H1 (cell line): Measurements from ENCODE around the gene ATP4A. TPM values are rescaled to one million over a fixed set of nuclear protein-coding genes. Genes with fewer than 3 reads are reported as not detected.

Experiments used
- CTCF ChIA-PET: fragments of 300-600 bp; sonication (Branson Sonifier 250); formaldehyde crosslinking; loops from one replicate; lab custom pipeline; 2021; ENCODE audit not compliant: partially characterized antibody; lab: Charles Lee
- POLR2A ChIA-PET: fragments of 300-600 bp; sonication (Branson Sonifier 250); formaldehyde crosslinking; loops from one replicate; lab custom pipeline; 2021; ENCODE audit warnings: inconsistent platforms; ENCODE audit not compliant: partially characterized antibody; lab: Charles Lee
- DNase-seq, 2 experiments: peaks; one replicate each; pipeline versions ENCODE4 v3.0.0 to v3.0.0-alpha.2; 2010 to 2022; ENCODE audit warnings: low spot score in 2 of 2, low read depth in 1 of 2, mixed read lengths in 1 of 2
- FAIRE-seq: peaks from 2 replicates; lab custom pipeline; 2011; peaks lifted over from hg19 to GRCh38; lab: Jason Lieb, UNC
- H2AFZ ChIP-seq: 2 replicates; pipeline ENCODE4 v1.8.1; 2012; ENCODE audit warnings: low read length, inconsistent platforms
- H2AK5ac ChIP-seq: 2 replicates; pipeline ENCODE4 v1.6.1; 2013; ENCODE audit warnings: low read depth, low read length
- H2BK120ac ChIP-seq: replicated peaks from 2 replicates; pipeline ENCODE3; 2013; ENCODE audit warnings: low read depth, low read length, inconsistent platforms
- H2BK12ac ChIP-seq: 2 replicates; pipeline ENCODE4 v1.6.1; 2013; ENCODE audit warnings: low read depth, low read length
- H2BK15ac ChIP-seq: 2 replicates; pipeline ENCODE4 v1.6.1; 2013; ENCODE audit warnings: low read length
- H2BK20ac ChIP-seq: 2 replicates; pipeline ENCODE4 v1.6.1; 2013; ENCODE audit warnings: low read length
- H2BK5ac ChIP-seq: 2 replicates; pipeline ENCODE4 v1.6.1; 2013; ENCODE audit warnings: low read depth, low read length
- H3K14ac ChIP-seq: 2 replicates; pipeline ENCODE4 v1.6.1; 2013; ENCODE audit warnings: inconsistent platforms; ENCODE audit not compliant: insufficient read length
- H3K18ac ChIP-seq: 2 replicates; pipeline ENCODE4 v1.6.1; 2013; ENCODE audit warnings: low read length; ENCODE audit errors: extremely low read depth
- H3K23ac ChIP-seq: 2 replicates; pipeline ENCODE4 v1.6.1; 2013; ENCODE audit warnings: inconsistent platforms; ENCODE audit not compliant: insufficient read length
- H3K23me2 ChIP-seq: 2 replicates; pipeline ENCODE4 v1.6.1; 2013; ENCODE audit warnings: low read depth, low read length
- H3K27ac ChIP-seq: 2 replicates; pipeline ENCODE4 v1.6.1; 2011; ENCODE audit warnings: low read depth, low read length, inconsistent platforms
- H3K27me3 ChIP-seq, 4 experiments: replicated peaks in 1 of 4; 1 replicate in 1 of 4; 2 replicates in 3 of 4; pipeline versions ENCODE4 v1.6.1 to v1.8.1; 2011 to 2013; ENCODE audit warnings: low read length in 3 of 4, mild to moderate bottlenecking in 3 of 4, inconsistent platforms in 2 of 4, mixed read lengths in 2 of 4, moderate library complexity in 1 of 4; ENCODE audit not compliant: control insufficient read depth in 3 of 4, insufficient read depth in 3 of 4; ENCODE audit errors: extremely low read depth in 1 of 4
- H3K36me3 ChIP-seq, 4 experiments: 2 replicates each; pipeline versions ENCODE4 v1.6.1 to v1.8.1; 2011 to 2013; ENCODE audit warnings: mild to moderate bottlenecking in 4 of 4, low read length in 3 of 4, moderate library complexity in 2 of 4, control low read depth in 1 of 4, inconsistent platforms in 1 of 4; ENCODE audit not compliant: insufficient read depth in 4 of 4, control insufficient read depth in 2 of 4
- H3K4ac ChIP-seq: replicated peaks from 2 replicates; pipeline ENCODE3; 2013; ENCODE audit warnings: low read length, low read depth, mixed read lengths, inconsistent platforms; ENCODE audit not compliant: insufficient read length
- H3K4me1 ChIP-seq, 4 experiments: replicated peaks in 1 of 4; 1 replicate in 1 of 4; 2 replicates in 3 of 4; pipeline versions ENCODE4 v1.6.1 to v1.8.1; 2011 to 2013; ENCODE audit warnings: low read length in 3 of 4, inconsistent platforms in 2 of 4, mixed read lengths in 1 of 4; ENCODE audit not compliant: insufficient read depth in 4 of 4, control insufficient read depth in 3 of 4
- H3K4me2 ChIP-seq, 2 experiments: 2 replicates each; pipeline versions ENCODE4 v1.6.1 to v1.8.1; 2011 to 2013; ENCODE audit warnings: low read depth in 2 of 2, low read length in 2 of 2, control low read depth in 1 of 2, inconsistent platforms in 1 of 2, mild to moderate bottlenecking in 1 of 2; ENCODE audit not compliant: insufficient read depth in 1 of 2
- H3K4me3 ChIP-seq, 4 experiments: fragments of 200-600, 300-600 bp in 1 of 4; sonication (generic), shearing (Covaris generic), sonication (Bioruptor Twin) in 1 of 4; 2 replicates each; pipeline versions ENCODE4 v1.5.1 to v1.8.1; 2011 to 2016; ENCODE audit warnings: low read length in 4 of 4, low read depth in 3 of 4, control low read depth in 2 of 4, inconsistent platforms in 2 of 4, mild to moderate bottlenecking in 2 of 4, mixed read lengths in 1 of 4, moderate library complexity in 1 of 4; ENCODE audit not compliant: insufficient read depth in 2 of 4; ENCODE audit errors: extremely low read depth in 1 of 4
- H3K56ac ChIP-seq: replicated peaks from 2 replicates; pipeline ENCODE3; 2013; ENCODE audit warnings: low read depth, mild to moderate bottlenecking, mixed read lengths, low read length, inconsistent platforms; ENCODE audit not compliant: insufficient read length
- H3K79me1 ChIP-seq: 2 replicates; pipeline ENCODE4 v1.6.1; 2013; ENCODE audit warnings: low read depth, low read length, control low read depth
- H3K79me2 ChIP-seq, 2 experiments: 2 replicates each; pipeline versions ENCODE4 v1.6.1 to v1.8.1; 2012 to 2013; ENCODE audit warnings: low read length in 2 of 2, mild to moderate bottlenecking in 2 of 2, inconsistent platforms in 1 of 2; ENCODE audit not compliant: insufficient read depth in 2 of 2, control insufficient read depth in 1 of 2
- H3K9ac ChIP-seq, 4 experiments: replicated peaks in 1 of 4; 1 replicate in 1 of 4; 2 replicates in 3 of 4; pipeline versions ENCODE4 v1.6.1 to v1.8.1; 2011 to 2013; ENCODE audit warnings: low read depth in 3 of 4, low read length in 3 of 4, control low read depth in 2 of 4, mild to moderate bottlenecking in 2 of 4, moderate library complexity in 2 of 4, inconsistent platforms in 1 of 4; ENCODE audit errors: extremely low read depth in 1 of 4
- H3K9me3 ChIP-seq, 2 experiments: 2 replicates each; pipeline versions ENCODE4 v1.6.1 to v1.8.1; 2012 to 2013; ENCODE audit warnings: mild to moderate bottlenecking in 2 of 2, moderate library complexity in 2 of 2, control low read depth in 1 of 2, inconsistent platforms in 1 of 2, low read depth in 1 of 2, low read length in 1 of 2, mixed read lengths in 1 of 2; ENCODE audit not compliant: insufficient read depth in 2 of 2
- H4K20me1 ChIP-seq, 2 experiments: replicated peaks in 1 of 2; 2 replicates each; pipeline versions ENCODE3 to v1.8.1; 2011 to 2013; ENCODE audit warnings: inconsistent platforms in 2 of 2, low read length in 2 of 2, mild to moderate bottlenecking in 1 of 2; ENCODE audit not compliant: insufficient read depth in 2 of 2, control insufficient read depth in 1 of 2
- H4K5ac ChIP-seq: 2 replicates; pipeline ENCODE4 v1.6.1; 2013; ENCODE audit warnings: low read length, low read depth, mixed read lengths, inconsistent platforms; ENCODE audit not compliant: insufficient read length
- H4K8ac ChIP-seq: 2 replicates; pipeline ENCODE4 v1.8.0; 2013; ENCODE audit warnings: mild to moderate bottlenecking, moderate library complexity, low read length, inconsistent platforms; ENCODE audit not compliant: insufficient read depth; ENCODE audit errors: extremely low read depth
- H4K91ac ChIP-seq: replicated peaks from 2 replicates; pipeline ENCODE3; 2013; ENCODE audit warnings: low read length, mixed read lengths, inconsistent platforms; ENCODE audit not compliant: insufficient read length
- CBX8 ChIP-seq: fragments of 300-800, 300-1000 bp; sonication (generic); IDR thresholded peaks from 2 replicates; pipeline ENCODE4 v1.7.1; 2016; ENCODE audit warnings: low read depth, low read length, borderline replicate concordance
- RAD21 ChIP-seq, 2 experiments: IDR thresholded peaks in 1 of 2; conservative IDR thresholded peaks in 1 of 2; 2 replicates each; pipeline ENCODE4 v1.6.1; 2011; ENCODE audit warnings: low read depth in 2 of 2, low read length in 2 of 2, improper control_type of control experiment in 1 of 2, inconsistent platforms in 1 of 2, mild to moderate bottlenecking in 1 of 2, moderate library complexity in 1 of 2
- TBP ChIP-seq: IDR thresholded peaks from 2 replicates; pipeline ENCODE4 v1.6.1; 2011; ENCODE audit warnings: low read depth, low read length, improper control_type of control experiment
- WGBS, 2 experiments: shearing (Covaris generic) in 1 of 2; methylation state at CpG; one replicate each; pipeline versions ENCODE4 v1.1.6 to v1.1.7; 2013 to 2015; ENCODE audit warnings: low lambda C conversion rate in 2 of 2, mixed read lengths in 2 of 2, inconsistent platforms in 1 of 2, low coverage in 1 of 2, missing lambda C conversion rate in 1 of 2; ENCODE audit not compliant: insufficient replicate concordance in 2 of 2, insufficient coverage in 1 of 2, insufficient read length in 1 of 2; ENCODE audit errors: extremely low coverage in 1 of 2, missing lambda C conversion rate in 1 of 2; 5-methylcytosine and 5-hydroxymethylcytosine counted together
- polyA plus RNA-seq, 7 experiments: library from polyadenylated mRNA; depleted of rRNA in 3 of 7; stranded (reverse) in 5 of 7; unstranded in 2 of 7; fragments of >200 nt in 5 of 7; fragments of 200-250 nt in 2 of 7; gene quantifications; 1 replicate in 5 of 7; 2 replicates in 1 of 7; 4 replicates in 1 of 7; pipeline versions ENCODE4 v1.2.1 to v1.2.3, GENCODE V29; 2011 to 2013; ENCODE audit warnings: missing spikeins in 2 of 7, mixed read lengths in 2 of 7
- total RNA-seq: library from RNA; stranded (reverse); fragmentation: NEBNext Ultra II Directional; extraction: Animal tissue kit (Norgen Biotek cat#: 25700); gene quantifications from 2 replicates; pipeline ENCODE4 v1.2.1, GENCODE V29; 2021

The ATP4A gene
- total and polyA plus RNA-seq, 2 of the 8 experiments (the other 6 are each of a cell fraction or from before 2014, with no cell fraction given) = 0.50 to 1.2 TPM

DNA sequence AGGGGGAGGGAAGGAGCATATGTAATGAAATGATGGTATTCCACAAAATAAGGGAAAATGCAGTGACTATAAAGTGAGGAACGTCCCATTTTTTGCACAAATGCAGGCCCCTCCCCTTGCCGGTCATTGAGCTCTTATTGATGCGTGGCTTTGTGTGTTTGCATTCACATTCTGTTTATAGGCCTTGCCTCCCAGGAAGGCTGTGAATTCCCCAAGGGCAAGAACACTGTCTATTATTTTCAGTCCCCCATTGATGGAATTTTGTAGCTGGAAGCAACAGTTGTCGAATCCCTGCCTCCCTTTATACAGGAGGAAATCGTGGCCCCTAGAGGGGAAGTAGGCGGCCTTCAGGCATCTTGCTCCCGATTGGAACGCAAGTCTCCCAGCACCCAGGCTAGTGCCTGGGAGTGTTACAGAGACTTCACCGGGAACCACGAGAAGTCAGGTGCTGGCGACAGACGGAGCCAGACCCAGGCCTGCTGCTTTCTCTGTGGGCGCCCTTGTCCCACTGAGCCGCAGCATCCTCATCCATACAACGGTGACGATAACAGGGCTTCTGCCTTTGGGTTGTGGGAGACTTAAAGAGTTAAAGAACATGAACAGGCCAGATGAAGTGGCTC lies 42.2 kb downstream of the ATP4A start:
- H3K23ac ChIP-seq = no peak overlapping the region
- H4K8ac ChIP-seq = no peak overlapping the region
- H3K56ac ChIP-seq = no peak overlapping the region
- H2BK15ac ChIP-seq = 0 out of 2 replicates have a peak overlapping the region, but pooled peaks have one; percentile 40
- CTCF ChIA-PET = interaction anchor here (1.0 to 2.0 kb wide), 4 partner anchors 9 to 27 kb away, joined by 3 to 6 read pairs (median 3); no protein-coding TSS in a partner anchor
- no peak overlapping the region for H2BK5ac ChIP-seq
- no peak overlapping the region for H3K9ac ChIP-seq
- DNase-seq = no peak
- POLR2A ChIA-PET = interaction anchor here (0.9 to 2.7 kb wide), 5 partner anchors 8 to 27 kb away, joined by 3 to 28 read pairs (median 4); no protein-coding TSS in a partner anchor
- no peaks in the 10 kb centered on the region for H4K20me1 ChIP-seq
- H2AK5ac ChIP-seq = no peak overlapping the region
- peaks cover 0 to 3% (median 0%) of the 10 kb centered on the region in 4 experiments; a peak in 2 of 7 replicates for H3K27me3 ChIP-seq
- no peaks in the 10 kb centered on the region; the same call in 1 of the 2 replicates for H3K79me1 ChIP-seq
- no peak overlapping the region for H3K14ac ChIP-seq
- TF ChIP-seq RAD21 (IDR thresholded peaks at IDR 0.05 in 1 of 2, conservative IDR thresholded peaks at IDR 0.05 in 1 of 2; ENCODE audit: low read depth in 2 of 2, low read length in 2 of 2) = 0 out of 4 replicates have a peak, but pooled peaks of 1 of the 2 experiments have one; percentile 13
- no peak for TF ChIP-seq CBX8
- peak; percentile 32; the same call in 1 of the 2 replicates for TF ChIP-seq TBP
- TF ChIP-seq, all 59 proteins: peak for 2
- Histone ChIP-seq H3K4me3 (no peak overlapping the region), H2BK20ac (no peak overlapping the region), H3K79me2 (no peaks in the 10 kb centered on the region), H3K4me2 (peak overlapping the region in 1 of 2 experiments; percentile 31; a peak in 1 of 4 replicates), H4K5ac (no peak overlapping the region), H2BK120ac (no peak overlapping the region), H3K27ac (no peak overlapping the region), H3K9me3 (no peaks in the 10 kb centered on the region), H3K18ac (peak overlapping the region; percentile 60; the same call in 1 of the 2 replicates), H3K23me2 (peaks cover 3% of the 10 kb centered on the region; the same call in 1 of the 2 replicates), H2AFZ (no peak overlapping the region), H3K4ac (no peak overlapping the region), H3K4me1 (peaks cover 7 to 22% (median 14%) of the 10 kb centered on the region in 4 experiments), H3K36me3 (no peaks in the 10 kb centered on the region), H4K91ac (peak overlapping the region; percentile 62), H2BK12ac (no peak overlapping the region)
- no peak for FAIRE-seq
- WGBS, 2 experiments = 68% methylated on average over 16 of the region's 16 CpGs; no CpG with 5 or more reads in 1 of the 2 experiments
